RWPE2 (cell line): ENCODE measurements around the gene ERCC5.

ENCODE experiments used
- ATAC-seq: fragments of 200-7000 bp; cut with Tn5 transposase; 3 replicates; pipeline ENCODE4 v1.9.1; 2021; ENCODE audit warnings: low read depth
- DNase-seq: peaks from one replicate; pipeline ENCODE4 v3.0.0-alpha.2; 2020; ENCODE audit warnings: low spot score
- H3K27ac ChIP-seq: fragments of 450-650 bp; 2 replicates; pipeline ENCODE4 v1.5.1; 2017; ENCODE audit warnings: mild to moderate bottlenecking; ENCODE audit not compliant: poor library complexity, severe bottlenecking
- H3K27me3 ChIP-seq: fragments of 250-450 bp; sonication (Bioruptor Pico); 2 replicates; pipeline ENCODE4 v1.5.1; 2021; ENCODE audit warnings: mild to moderate bottlenecking, moderate library complexity; ENCODE audit not compliant: insufficient read depth, poor library complexity, severe bottlenecking
- H3K36me3 ChIP-seq: fragments of 250-450 bp; sonication (Bioruptor Pico); 2 replicates; pipeline ENCODE4 v1.5.1; 2020; ENCODE audit warnings: low read depth, mild to moderate bottlenecking, moderate library complexity
- H3K4me1 ChIP-seq: fragments of 250-450 bp; sonication (Bioruptor Pico); 2 replicates; pipeline ENCODE4 v1.5.1; 2021; ENCODE audit warnings: mild to moderate bottlenecking, moderate library complexity; ENCODE audit not compliant: insufficient read depth, poor library complexity, severe bottlenecking
- H3K4me3 ChIP-seq: fragments of 250-450 bp; sonication (Bioruptor Pico); 2 replicates; pipeline ENCODE4 v1.5.1; 2021; ENCODE audit warnings: mild to moderate bottlenecking, moderate library complexity; ENCODE audit not compliant: severe bottlenecking
- H3K9me3 ChIP-seq: fragments of 250-450 bp; sonication (Bioruptor Pico); 2 replicates; pipeline ENCODE4 v1.5.1; 2021; ENCODE audit warnings: mild to moderate bottlenecking, moderate library complexity; ENCODE audit not compliant: severe bottlenecking
- CTCF ChIP-seq: fragments of 450-650 bp; IDR thresholded peaks from one replicate; pipeline ENCODE4 v1.5.1; 2017; ENCODE audit warnings: mild to moderate bottlenecking, moderate library complexity; ENCODE audit not compliant: poor library complexity, severe bottlenecking

ERCC5 gene

GRCh38 chr13:102879793-102880499 lies 34.1 kb downstream of the ERCC5 start:
- DNase-seq = no peak
- Histone ChIP-seq H3K9me3 (no peaks in the 10 kb centered on the region), H3K27me3 (no peaks in the 10 kb centered on the region), H3K4me3 (no peak overlapping the region), H3K27ac (no peak overlapping the region), H3K36me3 (peaks cover 26% of the 10 kb centered on the region), H3K4me1 (no peaks in the 10 kb centered on the region)
- no peak for ATAC-seq
- no peak for TF ChIP-seq CTCF

- no peaks in the 10 kb centered on the region for H3K4me1 ChIP-seq
- no peaks in the 10 kb centered on the region for H3K27me3 ChIP-seq
- H3K27ac ChIP-seq = no peak overlapping the region
- no peak overlapping the region for H3K4me3 ChIP-seq
- DNase-seq = no peak
- ATAC-seq = no peak
- H3K36me3 ChIP-seq = 0 out of 2 replicates have a peak, but pooled peaks cover 6% of the 10 kb centered on the region
- TF ChIP-seq CTCF = no peak
- H3K9me3 ChIP-seq = no peaks in the 10 kb centered on the region
These were observed 36.2 kb downstream of the ERCC5 start for GRCh38 chr13:102881819-102882686.

GRCh38 chr13:102892503-102892902 lies 46.7 kb downstream of the ERCC5 start:
- no peaks in the 10 kb centered on the region for H3K36me3 ChIP-seq
- DNase-seq (no peak), ATAC-seq (no peak)
- TF ChIP-seq CTCF = no peak
- no peak overlapping the region for H3K27ac ChIP-seq
- no peak overlapping the region for H3K4me3 ChIP-seq
- H3K4me1 ChIP-seq = no peaks in the 10 kb centered on the region
- H3K27me3 ChIP-seq = no peaks in the 10 kb centered on the region
- no peaks in the 10 kb centered on the region for H3K9me3 ChIP-seq

GRCh38 chr13:102897371-102898138 lies 51.7 kb downstream of the ERCC5 start:
- DNase-seq = no peak
- no peak for TF ChIP-seq CTCF
- ATAC-seq = no peak
- H3K4me1 ChIP-seq = peaks cover 7% of the 10 kb centered on the region
- H3K4me3 ChIP-seq = no peak overlapping the region
- H3K9me3 ChIP-seq = no peaks in the 10 kb centered on the region
- H3K27me3 ChIP-seq = no peaks in the 10 kb centered on the region
- no peaks in the 10 kb centered on the region for H3K36me3 ChIP-seq
- H3K27ac ChIP-seq = no peak overlapping the region
